Sigmoid colon (tissue), 4 donors: Measurements from ENCODE around the gene LSM2.

Source experiments
- POLR2A ChIP-seq, 2 donors: fragments of 450-650 bp; IDR thresholded peaks; one replicate each; pipeline ENCODE4 v1.6.1; 2016; ENCODE audit warnings: antibody characterized with exemption in 2 of 2, mild to moderate bottlenecking in 2 of 2, moderate library complexity in 2 of 2
- POLR2AphosphoS5 ChIP-seq, 4 donors: sonication (generic); formaldehyde crosslinking; IDR thresholded peaks; one replicate each; pipeline ENCODE4 v1.6.1; 2017; ENCODE audit warnings: antibody characterized with exemption in 4 of 4
- TF ChIP-seq, protein P1 (sequence below), 4 experiments: fragments of 450-650 bp in 3 of 4; fragments of 200-600 bp in 1 of 4; IDR thresholded peaks; one replicate each; pipeline ENCODE4 v1.5.1; 2016 to 2019; ENCODE audit warnings: antibody characterized with exemption in 4 of 4, mild to moderate bottlenecking in 3 of 4, moderate library complexity in 2 of 4

DNA sequence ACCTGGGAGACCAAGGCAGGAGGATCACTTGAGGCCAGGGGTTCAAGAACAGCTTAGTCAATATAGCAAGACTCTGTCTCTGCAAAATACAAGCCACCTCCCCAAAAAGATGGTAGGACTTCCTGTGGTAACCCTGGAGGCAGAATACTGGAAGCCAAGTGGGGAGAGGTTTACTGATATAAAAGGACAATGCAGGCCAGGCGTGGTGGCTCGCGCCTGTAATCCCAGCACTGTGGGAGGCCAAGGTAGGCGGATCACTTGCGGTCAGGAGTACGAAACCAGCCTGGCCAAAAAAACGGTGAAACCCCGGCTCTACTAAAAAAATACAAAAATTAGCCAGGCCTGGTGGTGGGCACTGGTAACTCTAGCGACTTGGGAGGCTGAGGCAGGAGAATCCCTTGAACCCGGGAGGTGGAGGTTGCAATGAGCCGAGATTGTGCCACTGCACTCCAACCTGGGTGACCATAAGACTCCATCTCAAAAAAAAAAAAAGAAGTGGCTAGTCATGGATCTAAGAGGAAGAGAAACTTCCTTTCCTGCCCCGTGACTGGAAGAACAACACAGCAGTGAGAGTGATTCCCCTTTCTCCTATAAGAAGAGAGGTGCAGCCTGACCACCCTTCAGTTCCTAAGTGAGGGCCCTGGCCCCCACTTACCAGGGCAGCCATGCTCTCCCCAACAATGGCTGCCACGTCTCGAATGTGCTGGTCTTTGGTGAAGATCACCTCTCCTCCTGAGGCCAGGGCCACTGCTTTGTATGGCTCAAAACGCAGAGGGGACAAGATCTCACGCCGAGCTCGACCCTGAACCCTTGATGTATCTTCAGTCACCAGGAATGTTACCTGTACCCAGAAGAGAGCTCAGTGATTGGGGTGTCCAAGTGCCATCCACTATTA lies 38.2 kb downstream of the LSM2 start:
- TF ChIP-seq, protein P1, sequence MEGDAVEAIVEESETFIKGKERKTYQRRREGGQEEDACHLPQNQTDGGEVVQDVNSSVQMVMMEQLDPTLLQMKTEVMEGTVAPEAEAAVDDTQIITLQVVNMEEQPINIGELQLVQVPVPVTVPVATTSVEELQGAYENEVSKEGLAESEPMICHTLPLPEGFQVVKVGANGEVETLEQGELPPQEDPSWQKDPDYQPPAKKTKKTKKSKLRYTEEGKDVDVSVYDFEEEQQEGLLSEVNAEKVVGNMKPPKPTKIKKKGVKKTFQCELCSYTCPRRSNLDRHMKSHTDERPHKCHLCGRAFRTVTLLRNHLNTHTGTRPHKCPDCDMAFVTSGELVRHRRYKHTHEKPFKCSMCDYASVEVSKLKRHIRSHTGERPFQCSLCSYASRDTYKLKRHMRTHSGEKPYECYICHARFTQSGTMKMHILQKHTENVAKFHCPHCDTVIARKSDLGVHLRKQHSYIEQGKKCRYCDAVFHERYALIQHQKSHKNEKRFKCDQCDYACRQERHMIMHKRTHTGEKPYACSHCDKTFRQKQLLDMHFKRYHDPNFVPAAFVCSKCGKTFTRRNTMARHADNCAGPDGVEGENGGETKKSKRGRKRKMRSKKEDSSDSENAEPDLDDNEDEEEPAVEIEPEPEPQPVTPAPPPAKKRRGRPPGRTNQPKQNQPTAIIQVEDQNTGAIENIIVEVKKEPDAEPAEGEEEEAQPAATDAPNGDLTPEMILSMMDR (IDR thresholded peaks at IDR 0.05): no peak
- TF ChIP-seq POLR2A (IDR thresholded peaks at IDR 0.05) (no peak), POLR2AphosphoS5 (IDR thresholded peaks at IDR 0.05) (no peak)
